ELF-1 (cell line): ENCODE data around the gene TMEM132E.

Source experiments
- DNase-seq: peaks from one replicate; pipeline ENCODE4 v3.0.0-alpha.2; 2016; ENCODE audit warnings: low read depth, low spot score

Gene TMEM132E

GRCh38 chr17:34633760-34634159 is 54.4 kb downstream of the TMEM132E start:
- no peak for DNase-seq

- no peak for DNase-seq
These were observed 55.3 kb downstream of the TMEM132E start for GRCh38 chr17:34634551-34635160.

DNA sequence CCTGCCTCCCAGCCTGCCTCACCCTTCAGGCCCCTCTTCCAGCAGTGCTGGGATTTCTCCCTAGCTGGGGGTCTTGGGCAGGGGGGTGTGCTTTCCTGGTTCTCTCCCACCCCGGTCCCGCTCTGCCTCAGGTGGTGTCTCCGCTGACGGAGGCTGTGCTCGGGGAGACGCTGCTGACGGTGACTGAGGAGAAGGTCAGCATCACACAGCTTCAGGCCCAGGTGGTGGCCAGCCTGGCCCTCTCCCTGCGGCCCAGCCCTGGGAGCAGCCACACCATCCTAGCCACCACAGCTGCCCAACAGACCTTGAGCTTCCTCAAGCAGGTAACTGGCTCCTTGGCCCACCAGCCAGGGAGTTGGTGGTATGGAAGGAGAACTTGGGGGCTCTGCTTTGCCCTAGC is 56.5 kb downstream of the TMEM132E start:
- DNase-seq, result no peak

- no peak for DNase-seq
These were observed 57.7 kb downstream of the TMEM132E start for GRCh38 chr17:34637041-34637547.

GRCh38 chr17:34637548-34638525 is 58.5 kb downstream of the TMEM132E start:
- peak; percentile 89 for DNase-seq

DNA sequence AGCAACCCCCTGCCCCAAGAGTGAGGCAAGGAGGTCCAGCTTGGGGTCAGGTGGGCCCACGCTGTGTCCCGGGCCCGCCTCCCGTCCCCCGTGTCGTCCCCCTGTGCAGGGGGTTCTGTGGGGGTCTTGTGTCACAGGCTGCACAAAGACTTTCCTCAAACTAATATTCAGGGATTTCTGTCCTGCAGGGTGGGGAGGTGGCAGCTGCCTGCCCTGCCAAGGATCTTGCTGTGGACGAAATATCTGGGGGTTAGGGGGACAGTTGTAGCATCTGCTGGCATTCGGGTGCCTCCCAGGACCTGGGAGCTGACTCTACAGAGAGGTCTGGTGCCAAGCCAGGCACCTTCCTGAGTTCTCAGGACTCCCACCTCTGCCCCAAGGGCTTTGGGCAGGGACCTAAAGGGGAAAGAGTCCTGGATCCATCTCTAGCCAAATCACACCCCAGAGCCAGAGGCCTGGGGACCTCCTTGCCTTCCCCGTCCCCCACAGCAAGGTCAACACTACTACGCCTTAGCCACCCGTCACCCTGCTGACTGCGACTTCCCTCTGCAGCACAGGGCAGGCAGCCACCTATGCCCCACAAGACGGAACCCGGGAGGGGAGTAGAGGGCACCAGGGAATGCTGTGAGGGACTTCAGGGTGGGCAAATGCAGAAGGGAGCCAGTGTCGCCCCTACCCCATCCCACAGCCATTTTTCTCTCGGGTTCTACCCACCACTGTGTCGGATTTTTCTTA is 59.3 kb downstream of the TMEM132E start:
- no peak for DNase-seq

DNA sequence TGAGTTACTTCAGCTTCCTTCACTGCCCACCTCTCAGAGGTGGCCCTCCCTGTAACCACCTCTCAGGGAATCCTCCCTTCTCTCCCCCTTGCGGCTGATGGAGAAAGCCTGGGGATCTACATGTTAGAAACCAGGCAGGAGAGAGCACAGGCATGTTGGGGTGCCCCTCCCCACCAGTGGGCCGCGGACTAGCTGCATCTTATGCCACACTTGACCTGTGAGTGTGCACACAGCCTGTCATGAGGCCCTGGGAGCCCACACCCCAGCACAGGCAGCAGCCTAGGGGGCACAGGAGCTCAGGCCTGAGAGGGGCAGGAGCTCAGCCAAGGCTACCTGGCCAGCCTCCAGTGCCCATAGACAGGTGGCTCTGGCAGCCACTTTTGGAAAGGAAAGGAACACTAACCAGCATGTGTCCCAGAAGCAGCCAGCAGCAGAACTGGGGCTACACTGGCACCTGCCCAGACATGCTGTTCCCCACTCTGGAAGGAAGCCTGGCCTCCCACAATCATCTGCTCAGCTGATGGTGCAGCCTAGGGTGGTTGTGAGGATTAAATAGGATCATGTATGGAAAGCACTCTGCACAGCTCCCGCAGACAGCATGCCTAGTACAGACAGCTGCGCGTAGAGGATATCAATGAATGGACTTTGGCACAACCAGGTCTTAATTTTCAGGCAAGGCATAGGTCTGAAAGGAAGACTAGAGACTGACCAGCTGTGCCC is 60.5 kb downstream of the TMEM132E start:
- DNase-seq, result no peak

DNA sequence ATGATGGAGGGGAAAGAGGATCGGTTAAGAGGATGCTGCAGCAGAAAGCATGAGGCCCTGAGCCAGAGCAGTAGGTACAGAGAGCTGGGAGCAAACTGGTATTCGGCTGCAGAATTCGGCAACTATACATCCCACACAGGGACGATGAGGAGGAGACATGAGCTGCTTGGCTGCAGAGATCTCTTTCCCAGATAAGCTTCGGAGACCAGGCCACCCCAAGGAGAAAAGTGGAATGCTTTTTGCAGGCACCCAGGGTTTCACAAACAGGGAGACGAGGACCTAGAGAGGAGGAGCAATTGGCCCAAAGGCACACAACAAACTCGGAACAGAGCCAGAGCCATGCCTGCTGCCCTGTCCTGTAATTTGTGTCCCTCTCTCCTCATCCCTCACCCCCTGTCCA is 62.0 kb downstream of the TMEM132E start:
- no peak for DNase-seq

DNA sequence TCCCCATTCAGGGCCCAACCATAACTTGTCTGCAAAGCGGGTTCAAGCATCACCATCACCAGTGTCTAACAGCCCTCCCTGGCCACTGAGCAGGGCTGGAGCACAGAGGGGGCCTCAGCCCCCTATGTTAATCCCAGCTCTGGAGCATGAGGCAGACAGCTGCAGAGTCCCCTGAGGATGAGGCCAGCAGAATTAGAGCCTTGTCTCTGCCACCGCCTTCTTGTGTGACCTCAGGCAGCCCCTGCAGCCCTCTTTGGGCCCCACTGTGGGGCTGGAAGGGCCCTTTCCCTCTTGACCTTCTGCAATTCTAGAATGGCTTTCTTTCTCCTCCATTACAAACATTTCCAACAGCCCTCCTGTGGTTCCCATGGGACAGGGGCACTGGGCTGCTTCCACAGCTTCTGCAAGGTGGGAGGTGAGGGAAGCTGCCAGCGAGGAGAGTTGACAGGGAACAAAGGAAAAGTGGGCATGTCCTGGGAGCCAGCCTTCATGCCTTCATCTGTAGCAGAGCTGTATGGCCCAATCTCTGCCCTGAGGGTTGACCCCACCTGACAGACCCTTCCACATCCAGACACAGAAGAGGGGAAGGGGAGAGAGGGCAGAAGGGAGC is 65.7 kb downstream of the TMEM132E start:
- no peak for DNase-seq

DNA sequence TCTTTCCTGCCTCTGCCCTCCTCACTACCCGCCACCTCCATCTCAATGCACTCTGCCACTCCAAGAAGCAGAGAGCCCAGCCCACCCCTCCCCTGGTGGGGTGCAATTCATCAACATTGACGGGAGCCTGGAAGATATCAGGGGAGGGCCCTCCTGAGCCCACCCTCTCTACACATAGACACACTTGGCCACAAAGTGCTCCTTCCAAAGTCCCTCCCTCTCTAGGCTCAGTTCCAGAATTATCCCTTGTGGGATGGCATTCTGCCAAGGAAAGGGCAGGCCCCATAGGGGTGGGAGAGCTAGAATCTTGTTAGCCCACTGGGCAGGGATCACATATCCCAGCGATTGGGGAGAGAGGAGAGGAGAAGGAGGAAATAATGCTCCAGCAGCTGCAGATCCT is 66.2 kb downstream of the TMEM132E start:
- no peak for DNase-seq

- DNase-seq, result no peak
These were observed 68.1 kb downstream of the TMEM132E start for GRCh38 chr17:34647511-34647910.

- DNase-seq, result no peak
These were observed 70.8 kb downstream of the TMEM132E start for GRCh38 chr17:34650051-34650750.

- peak; percentile 17 for DNase-seq
These were observed 72.0 kb downstream of the TMEM132E start for GRCh38 chr17:34651402-34651811.

DNA sequence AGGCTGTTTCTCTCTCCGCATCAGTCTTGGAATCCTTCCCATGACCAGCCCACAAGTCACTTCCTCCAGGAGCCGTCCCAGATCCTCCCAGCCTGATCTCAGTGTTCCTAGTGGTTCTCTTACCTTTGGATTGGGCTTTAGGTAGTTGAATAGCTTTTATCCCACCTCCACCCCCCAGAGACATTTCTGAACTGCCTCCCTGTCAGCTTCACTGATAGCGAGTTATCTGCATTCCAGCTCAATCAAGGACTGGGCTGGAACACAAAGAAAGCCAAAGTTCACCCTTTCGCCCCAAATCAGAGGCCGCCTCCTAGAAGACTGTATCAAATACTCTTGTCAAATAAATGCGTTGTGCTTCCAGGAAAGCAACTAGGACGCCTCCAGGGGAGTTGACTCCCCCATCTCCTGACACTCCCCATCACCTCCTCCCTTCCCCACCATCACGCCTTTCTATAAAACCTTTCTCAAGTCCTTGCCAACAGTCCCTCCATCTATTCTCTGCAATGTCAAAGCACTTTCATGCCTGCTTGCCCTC is 72.7 kb downstream of the TMEM132E start:
- no peak for DNase-seq

GRCh38 chr17:34653511-34653910 is 74.1 kb downstream of the TMEM132E start:
- no peak for DNase-seq

GRCh38 chr17:34654276-34654880 is 75.0 kb downstream of the TMEM132E start:
- peak; percentile 54 for DNase-seq

DNA sequence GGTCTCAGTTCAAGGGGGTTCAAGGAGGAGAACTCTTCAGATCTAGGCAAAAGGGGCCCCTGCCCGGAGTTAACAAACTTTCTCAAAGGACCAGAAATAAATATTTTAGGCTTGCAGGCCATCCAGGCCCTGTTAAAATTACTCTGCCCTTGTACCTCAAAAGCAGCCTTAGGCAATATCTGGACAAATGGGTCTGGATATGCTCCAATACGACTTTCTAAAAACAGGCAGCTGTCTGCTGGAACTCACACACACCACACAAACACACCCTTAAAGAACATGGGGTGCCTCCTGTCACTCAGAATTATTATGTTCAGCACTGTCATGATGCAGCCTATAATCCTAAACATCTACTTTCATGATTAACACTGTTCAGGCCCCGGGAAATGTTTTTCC is 75.5 kb downstream of the TMEM132E start:
- peak; percentile 23 for DNase-seq

GRCh38 chr17:34656801-34657200 is 77.4 kb downstream of the TMEM132E start:
- no peak for DNase-seq

- no peak for DNase-seq
These were observed 79.6 kb downstream of the TMEM132E start for GRCh38 chr17:34658811-34659560.
